Thoracic aorta (tissue), 2 donors: ENCODE measurements around the gene NLRX1. TPM values are rescaled to one million over a fixed set of nuclear protein-coding genes. Genes with fewer than 3 reads are reported as not detected.

Source experiments
- ATAC-seq: fragments of 150-250 bp; one replicate; pipeline ENCODE4 v1.8.0; 2017; ENCODE audit warnings: low read depth; ENCODE audit not compliant: insufficient number of reproducible peaks, low FRiP score
- DNase-seq: peaks from one replicate; pipeline ENCODE4 v3.0.0-alpha.2; 2020; ENCODE audit warnings: low spot score
- H3K27ac ChIP-seq, 2 donors: fragments of 200-600 bp; sonication (generic); 1 replicate in 1 of 2; 2 replicates in 1 of 2; pipeline ENCODE4 v1.5.1; 2016; ENCODE audit warnings: mild to moderate bottlenecking in 2 of 2, moderate library complexity in 2 of 2
- H3K27me3 ChIP-seq: fragments of 200-600 bp; sonication (generic); replicated peaks from 2 replicates; pipeline ENCODE4 v1.6.0; 2016; ENCODE audit warnings: mild to moderate bottlenecking; ENCODE audit not compliant: insufficient read depth
- H3K36me3 ChIP-seq: fragments of 200-600 bp; sonication (generic); one replicate; pipeline ENCODE4 v1.5.1; 2016
- H3K4me1 ChIP-seq, 2 donors: fragments of 200-600 bp; sonication (generic); 1 replicate in 1 of 2; 2 replicates in 1 of 2; pipeline versions ENCODE4 v1.5.1 to v1.6.0; 2016; ENCODE audit warnings: low read depth in 2 of 2, mild to moderate bottlenecking in 1 of 2; ENCODE audit not compliant: control insufficient read depth in 1 of 2
- H3K4me3 ChIP-seq: fragments of 200-600 bp; sonication (generic); 2 replicates; pipeline ENCODE4 v1.5.1; 2016; ENCODE audit warnings: mild to moderate bottlenecking
- H3K9me3 ChIP-seq: fragments of 200-600 bp; sonication (generic); 2 replicates; pipeline ENCODE4 v1.5.1; 2016
- total RNA-seq, 2 donors: library from RNA; depleted of rRNA; stranded (reverse); fragments of >200 nt; gene quantifications; one replicate each; pipeline versions ENCODE4 v1.1.0 to v1.2.3, GENCODE V29; 2016
- TF ChIP-seq, protein P1 (sequence below): fragments of 200-600 bp; sonication (generic); IDR thresholded peaks from one replicate; pipeline ENCODE4 v1.5.1; 2019; ENCODE audit warnings: antibody characterized with exemption

The NLRX1 gene
- total RNA-seq, 2 donors from 2014 or later: 18.9 to 20.2 TPM

DNA sequence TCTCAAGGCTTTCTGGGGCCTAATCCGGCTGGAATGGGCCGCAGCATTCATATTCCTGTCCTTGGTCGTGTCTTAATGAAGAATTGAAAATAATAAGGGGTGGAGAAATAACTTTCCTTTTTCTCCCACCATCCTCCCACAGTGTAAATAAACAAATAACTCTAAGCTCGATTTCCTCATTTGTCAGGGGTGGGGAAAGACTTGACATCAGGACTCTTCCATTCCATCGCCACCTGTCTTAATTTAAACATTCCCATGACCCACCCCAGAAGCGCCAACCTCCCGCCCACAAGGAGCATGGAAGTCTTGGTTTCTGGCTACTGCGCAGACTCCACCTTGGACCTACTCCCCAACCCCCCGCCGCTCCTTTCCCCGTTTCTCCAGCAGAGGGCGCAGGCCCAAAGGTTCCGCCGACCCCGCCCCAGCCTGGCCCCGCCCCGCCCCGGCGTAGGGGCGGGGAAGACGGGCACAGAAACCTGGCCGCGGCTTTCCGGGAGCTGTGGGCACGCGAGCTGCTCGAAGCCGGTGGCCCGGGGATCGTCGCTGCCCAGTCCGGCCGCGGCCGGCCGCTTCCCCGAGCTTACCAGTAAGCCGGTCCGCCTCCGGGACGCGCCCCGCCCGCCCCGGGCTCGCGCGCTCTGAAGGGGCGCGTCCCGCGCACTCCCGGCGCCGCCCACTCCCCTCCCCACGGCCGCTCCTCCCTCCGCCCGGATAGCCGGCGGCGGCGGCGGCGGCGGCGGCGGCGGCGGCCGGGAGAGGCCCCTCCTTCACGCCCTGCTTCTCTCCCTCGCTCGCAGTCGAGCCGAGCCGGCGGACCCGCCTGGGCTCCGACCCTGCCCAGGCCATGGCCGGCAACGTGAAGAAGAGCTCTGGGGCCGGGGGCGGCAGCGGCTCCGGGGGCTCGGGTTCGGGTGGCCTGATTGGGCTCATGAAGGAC lies 37.3 kb downstream of the NLRX1 start, which contains the start of gene CBL:
Gene CBL (plus strand): TSS at position 766 of the 937 bp plus-strand sequence. CDS start 79 bp downstream, at position 845.
- ATAC-seq (peak; percentile 97), DNase-seq (peak; percentile 86)
- Histone ChIP-seq H3K4me1 (peaks cover 13 to 17% of the 10 kb centered on the region in 2 donors), H3K27me3 (no peaks in the 10 kb centered on the region), H3K27ac (peak within 1 kb of the TSS; percentile 88 to 96), H3K36me3 (no peaks in the 10 kb centered on the region), H3K9me3 (no peaks in the 10 kb centered on the region), H3K4me3 (peak within 1 kb of the TSS; percentile 100)
- TF ChIP-seq, protein P1, sequence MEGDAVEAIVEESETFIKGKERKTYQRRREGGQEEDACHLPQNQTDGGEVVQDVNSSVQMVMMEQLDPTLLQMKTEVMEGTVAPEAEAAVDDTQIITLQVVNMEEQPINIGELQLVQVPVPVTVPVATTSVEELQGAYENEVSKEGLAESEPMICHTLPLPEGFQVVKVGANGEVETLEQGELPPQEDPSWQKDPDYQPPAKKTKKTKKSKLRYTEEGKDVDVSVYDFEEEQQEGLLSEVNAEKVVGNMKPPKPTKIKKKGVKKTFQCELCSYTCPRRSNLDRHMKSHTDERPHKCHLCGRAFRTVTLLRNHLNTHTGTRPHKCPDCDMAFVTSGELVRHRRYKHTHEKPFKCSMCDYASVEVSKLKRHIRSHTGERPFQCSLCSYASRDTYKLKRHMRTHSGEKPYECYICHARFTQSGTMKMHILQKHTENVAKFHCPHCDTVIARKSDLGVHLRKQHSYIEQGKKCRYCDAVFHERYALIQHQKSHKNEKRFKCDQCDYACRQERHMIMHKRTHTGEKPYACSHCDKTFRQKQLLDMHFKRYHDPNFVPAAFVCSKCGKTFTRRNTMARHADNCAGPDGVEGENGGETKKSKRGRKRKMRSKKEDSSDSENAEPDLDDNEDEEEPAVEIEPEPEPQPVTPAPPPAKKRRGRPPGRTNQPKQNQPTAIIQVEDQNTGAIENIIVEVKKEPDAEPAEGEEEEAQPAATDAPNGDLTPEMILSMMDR: peak; percentile 95

DNA sequence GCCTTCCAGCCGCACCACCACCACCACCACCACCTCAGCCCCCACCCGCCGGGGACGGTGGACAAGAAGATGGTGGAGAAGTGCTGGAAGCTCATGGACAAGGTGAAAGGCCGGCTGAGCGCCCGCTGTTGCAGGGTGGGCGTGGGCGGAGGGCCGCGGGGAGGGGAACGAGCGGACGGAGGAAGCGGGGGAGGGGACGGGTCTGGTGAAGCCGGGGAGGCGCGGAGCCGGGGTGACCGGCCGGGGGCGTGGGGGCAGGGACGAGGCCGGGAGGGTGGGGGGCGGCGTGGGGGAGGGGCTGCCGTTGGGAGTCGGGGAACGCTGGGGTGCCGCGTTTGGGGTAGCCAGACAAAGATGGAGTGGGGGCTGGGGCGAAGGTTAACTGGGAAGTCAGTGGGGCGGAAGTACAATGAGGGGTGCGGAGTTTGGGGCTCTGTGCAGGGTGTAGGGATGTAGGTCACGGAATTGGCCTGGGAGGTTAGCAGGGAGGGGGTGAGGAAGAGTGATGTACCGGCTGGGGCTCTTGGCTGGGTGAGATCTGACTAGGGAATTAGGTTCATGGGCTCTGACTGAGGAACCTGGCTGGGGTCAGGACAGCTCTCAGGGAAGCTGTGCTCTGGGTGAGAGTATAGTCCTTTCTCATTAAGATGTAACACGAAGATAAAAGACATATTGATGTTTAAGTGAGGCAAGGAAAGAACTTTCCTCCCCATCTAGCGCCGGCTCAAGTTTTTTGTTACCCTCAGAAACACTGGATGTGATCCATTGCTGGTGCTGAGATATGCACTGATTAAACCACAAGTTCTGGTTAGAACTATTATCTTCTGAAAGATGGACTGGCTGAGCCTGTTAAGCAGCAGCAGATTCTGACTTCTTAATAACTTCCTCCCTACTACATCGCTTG lies 38.2 kb downstream of the NLRX1 start:
- Histone ChIP-seq H3K9me3 (no peaks in the 10 kb centered on the region), H3K27ac (peak overlapping the region; percentile 88 to 96), H3K4me1 (peaks cover 13 to 17% of the 10 kb centered on the region in 2 donors), H3K4me3 (peak overlapping the region; percentile 100), H3K27me3 (no peaks in the 10 kb centered on the region), H3K36me3 (no peaks in the 10 kb centered on the region)
- DNase-seq (peak; percentile 10), ATAC-seq (no peak)
- TF ChIP-seq, protein P1: no peak

DNA sequence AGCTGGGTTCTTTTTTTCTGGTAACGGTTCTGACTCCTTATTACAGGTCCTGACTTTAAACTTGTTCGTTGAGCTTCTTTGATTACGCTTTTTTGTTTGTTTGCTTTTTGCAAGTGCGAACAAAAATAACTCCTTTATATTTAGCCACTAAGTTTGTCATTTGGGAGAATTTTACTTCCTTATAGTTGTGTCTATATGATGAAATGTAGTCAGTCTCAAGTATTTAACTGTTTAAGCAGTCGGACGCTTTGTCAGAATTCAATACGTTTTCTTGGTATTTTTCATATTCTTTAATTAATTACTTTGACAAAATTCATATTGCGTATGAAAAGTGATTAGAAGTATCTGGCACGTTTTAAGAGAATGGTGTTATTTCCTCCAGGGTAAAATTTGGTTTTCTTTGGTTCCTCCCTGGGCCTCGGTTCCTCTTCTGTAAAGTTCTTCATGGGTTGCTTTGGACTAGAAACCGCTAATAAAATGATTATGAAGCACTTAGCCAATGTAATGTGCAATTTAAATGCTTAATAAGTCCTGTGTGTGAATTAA lies 39.0 kb downstream of the NLRX1 start:
- Histone ChIP-seq H3K36me3 (no peaks in the 10 kb centered on the region), H3K27ac (peak overlapping the region in 1 of 2 donors; percentile 96), H3K4me1 (peaks cover 13 to 17% of the 10 kb centered on the region in 2 donors), H3K4me3 (peak overlapping the region; percentile 100), H3K27me3 (no peaks in the 10 kb centered on the region), H3K9me3 (no peaks in the 10 kb centered on the region)
- ATAC-seq (no peak), DNase-seq (no peak)
- TF ChIP-seq, protein P1: no peak

DNA sequence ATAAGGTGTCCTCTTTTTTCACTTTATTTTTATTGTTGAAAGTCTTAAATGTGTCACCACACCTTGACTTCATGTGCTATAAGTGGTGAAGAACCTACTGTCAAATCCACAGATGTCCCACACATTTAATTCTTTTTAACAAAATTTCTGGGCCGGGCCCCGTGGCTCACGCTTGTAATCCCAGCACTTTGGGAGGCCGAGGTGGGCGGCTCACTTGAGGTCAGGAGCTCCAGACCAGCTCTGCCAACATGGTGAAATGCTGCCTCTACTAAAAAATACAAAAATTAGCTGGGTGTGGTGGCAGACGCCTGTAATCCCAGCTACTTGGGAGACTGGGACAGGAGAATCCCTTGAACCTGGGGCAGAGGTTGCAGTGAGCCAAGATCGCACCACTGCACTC lies 40.7 kb downstream of the NLRX1 start:
- no peaks in the 10 kb centered on the region for H3K9me3 ChIP-seq
- H3K27ac ChIP-seq: no peak overlapping the region
- H3K27me3 ChIP-seq: no peaks in the 10 kb centered on the region
- no peak for ATAC-seq
- TF ChIP-seq, protein P1: no peak
- H3K36me3 ChIP-seq: no peaks in the 10 kb centered on the region
- H3K4me1 ChIP-seq: peaks cover 13 to 17% of the 10 kb centered on the region in 2 donors
- no peak for DNase-seq
- H3K4me3 ChIP-seq: no peak overlapping the region
